ENCODE measurements around the gene PAM. TPM values are rescaled to one million over a fixed set of nuclear protein-coding genes. Genes with fewer than 3 reads are reported as not detected.

The PAM gene
- total and polyA plus RNA-seq, 2 of the 8 experiments (the other 6 are each of a cell fraction or from before 2014, with no cell fraction given) = 30.4 to 67.8 TPM

DNA sequence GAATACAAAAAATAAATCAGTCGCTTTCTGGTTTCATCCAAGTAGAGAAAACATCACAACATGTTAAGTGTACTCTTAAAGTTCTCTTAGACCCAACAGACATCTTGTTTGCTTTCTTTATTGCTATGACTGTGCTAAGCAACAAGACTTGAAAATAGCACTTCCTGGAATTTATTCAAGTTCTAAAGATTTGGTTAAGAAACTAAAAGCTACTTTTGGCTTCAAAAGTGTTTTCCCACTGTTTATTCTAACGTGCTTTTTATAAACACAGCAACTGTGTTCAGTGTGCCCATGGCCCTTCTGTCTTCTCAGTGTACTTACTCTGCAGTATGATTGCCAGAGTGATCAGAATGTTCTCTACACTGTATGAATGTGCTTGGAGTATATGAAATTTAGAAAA lies 255.1 kb downstream of the PAM start:
- no peak overlapping the region for H3K23ac ChIP-seq (ENCODE audit: insufficient read length)
- H3K4me2 ChIP-seq (ENCODE audit: insufficient read depth in 1 of 2, low read depth in 2 of 2, low read length in 2 of 2) = no peak overlapping the region
- H3K79me2 ChIP-seq (ENCODE audit: control insufficient read depth in 1 of 2, insufficient read depth in 2 of 2, low read length in 2 of 2) = no peaks in the 10 kb centered on the region
- no peak overlapping the region for H3K18ac ChIP-seq (ENCODE audit: extremely low read depth, low read length)
- 90% methylated on average over 2 of the region's 2 CpGs; no CpG with 5 or more reads in 1 of the 2 experiments for whole genome bisulfite sequencing, 2 experiments (ENCODE audit: extremely low coverage in 1 of 2, insufficient coverage in 1 of 2, insufficient read length in 1 of 2, insufficient replicate concordance in 2 of 2, low coverage in 1 of 2, low lambda C conversion rate in 2 of 2, missing lambda C conversion rate in 1 of 2)
- H2BK12ac ChIP-seq (ENCODE audit: low read depth, low read length) = no peak overlapping the region
- no peak overlapping the region for H2BK5ac ChIP-seq (ENCODE audit: low read depth, low read length)
- ChIA-PET CTCF (ENCODE audit: partially characterized antibody) (no interaction called here), POLR2A (ENCODE audit: partially characterized antibody) (no interaction called here)
- no peak overlapping the region for H3K4ac ChIP-seq (replicated peaks; ENCODE audit: insufficient read length, low read depth, low read length)
- H4K91ac ChIP-seq (replicated peaks; ENCODE audit: insufficient read length, low read length) = no peak overlapping the region
- H3K23me2 ChIP-seq (ENCODE audit: low read depth, low read length) = peaks cover 2% of the 10 kb centered on the region; the same call in 1 of the 2 replicates
- FAIRE-seq (no peak), DNase-seq (ENCODE audit: low read depth in 1 of 2, low spot score in 2 of 2) (no peak)
- no peaks in the 10 kb centered on the region for H3K79me1 ChIP-seq (ENCODE audit: low read depth, low read length)
- peaks cover 0 to 3% (median 0%) of the 10 kb centered on the region in 4 experiments; a peak in 1 of 8 replicates for H3K36me3 ChIP-seq (ENCODE audit: control insufficient read depth in 2 of 4, insufficient read depth in 4 of 4, low read length in 3 of 4)
- H2AFZ ChIP-seq (ENCODE audit: low read length) = no peak overlapping the region
- no peak overlapping the region for H3K14ac ChIP-seq (ENCODE audit: insufficient read length)
- H3K9me3 ChIP-seq (ENCODE audit: insufficient read depth in 2 of 2, low read depth in 1 of 2, low read length in 1 of 2) = no peaks in the 10 kb centered on the region
- no peak overlapping the region for H3K56ac ChIP-seq (replicated peaks; ENCODE audit: insufficient read length, low read depth, low read length)
- no peak overlapping the region for H2BK20ac ChIP-seq (ENCODE audit: low read length)
- H4K5ac ChIP-seq (ENCODE audit: insufficient read length, low read depth, low read length) = no peak overlapping the region
- no peak overlapping the region for H3K27ac ChIP-seq (ENCODE audit: low read depth, low read length)
- H2AK5ac ChIP-seq (ENCODE audit: low read depth, low read length) = no peak overlapping the region
- no peak overlapping the region for H2BK120ac ChIP-seq (replicated peaks; ENCODE audit: low read depth, low read length)
- no peaks in the 10 kb centered on the region for H4K20me1 ChIP-seq (replicated peaks in 1 of 2; ENCODE audit: control insufficient read depth in 1 of 2, insufficient read depth in 2 of 2, low read length in 2 of 2)
- no peak overlapping the region for H2BK15ac ChIP-seq (ENCODE audit: low read length)
- H3K4me1 ChIP-seq (replicated peaks in 1 of 4; ENCODE audit: control insufficient read depth in 3 of 4, insufficient read depth in 4 of 4, low read length in 3 of 4) = no peaks in the 10 kb centered on the region
- H3K9ac ChIP-seq (replicated peaks in 1 of 4; ENCODE audit: extremely low read depth in 1 of 4, low read depth in 3 of 4, low read length in 3 of 4) = no peak overlapping the region
- no peaks in the 10 kb centered on the region for H3K27me3 ChIP-seq (replicated peaks in 1 of 4; ENCODE audit: control insufficient read depth in 3 of 4, extremely low read depth in 1 of 4, insufficient read depth in 3 of 4, low read length in 3 of 4)
- no peak overlapping the region for H4K8ac ChIP-seq (ENCODE audit: extremely low read depth, insufficient read depth, low read length)
- H3K4me3 ChIP-seq (ENCODE audit: extremely low read depth in 1 of 4, insufficient read depth in 2 of 4, low read depth in 3 of 4, low read length in 4 of 4) = no peak overlapping the region
- TF ChIP-seq KDM1A (IDR thresholded peaks at IDR 0.05; ENCODE audit: borderline replicate concordance, low read length) = no peak
- TF ChIP-seq CTBP2 (IDR thresholded peaks at IDR 0.05; ENCODE audit: borderline replicate concordance, insufficient read depth, insufficient read length, low read length) = no peak
- TF ChIP-seq TAF7 (optimal IDR thresholded peaks at IDR 0.05; ENCODE audit: borderline replicate concordance, low read depth, low read length) = no peak
- TF ChIP-seq BCL11A (IDR thresholded peaks at IDR 0.05; ENCODE audit: low read depth in 2 of 2, low read length in 2 of 2) = no peak
- TF ChIP-seq TBP (IDR thresholded peaks at IDR 0.05; ENCODE audit: low read depth, low read length) = no peak
- TF ChIP-seq, protein P1, sequence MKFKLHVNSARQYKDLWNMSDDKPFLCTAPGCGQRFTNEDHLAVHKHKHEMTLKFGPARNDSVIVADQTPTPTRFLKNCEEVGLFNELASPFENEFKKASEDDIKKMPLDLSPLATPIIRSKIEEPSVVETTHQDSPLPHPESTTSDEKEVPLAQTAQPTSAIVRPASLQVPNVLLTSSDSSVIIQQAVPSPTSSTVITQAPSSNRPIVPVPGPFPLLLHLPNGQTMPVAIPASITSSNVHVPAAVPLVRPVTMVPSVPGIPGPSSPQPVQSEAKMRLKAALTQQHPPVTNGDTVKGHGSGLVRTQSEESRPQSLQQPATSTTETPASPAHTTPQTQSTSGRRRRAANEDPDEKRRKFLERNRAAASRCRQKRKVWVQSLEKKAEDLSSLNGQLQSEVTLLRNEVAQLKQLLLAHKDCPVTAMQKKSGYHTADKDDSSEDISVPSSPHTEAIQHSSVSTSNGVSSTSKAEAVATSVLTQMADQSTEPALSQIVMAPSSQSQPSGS (IDR thresholded peaks at IDR 0.05; ENCODE audit: low read length) = no peak
- TF ChIP-seq BACH1 (IDR thresholded peaks at IDR 0.05; ENCODE audit: low read length) = no peak
- TF ChIP-seq SIX5 (IDR thresholded peaks at IDR 0.05; ENCODE audit: low read depth, low read length) = no peak
- no peak for TF ChIP-seq GTF2F1 (IDR thresholded peaks at IDR 0.05; ENCODE audit: borderline replicate concordance, low read depth, low read length)
- no peak for TF ChIP-seq MAX (IDR thresholded peaks at IDR 0.05)
- TF ChIP-seq POLR2A (IDR thresholded peaks at IDR 0.05; ENCODE audit: control extremely low read depth in 1 of 2, low read depth in 2 of 2, low read length in 2 of 2) = no peak
- TF ChIP-seq EP300 (IDR thresholded peaks at IDR 0.05; ENCODE audit: borderline replicate concordance in 1 of 2, low read depth in 2 of 2, low read length in 2 of 2) = no peak
- TF ChIP-seq POLR2AphosphoS5 (IDR thresholded peaks at IDR 0.05; ENCODE audit: low read depth, low read length) = no peak

Measured in H1 (cell line).